Esophagus squamous epithelium (tissue), 4 donors: ENCODE results near the gene RIN2.

Experiments used
- CTCF ChIP-seq, 6 experiments: fragments of 450-650 bp in 4 of 6; fragments of 200-600 bp in 2 of 6; sonication (generic) in 2 of 6; IDR thresholded peaks; one replicate each; pipeline ENCODE4 v1.5.1; 2016 to 2019; ENCODE audit warnings: antibody characterized with exemption in 6 of 6, mild to moderate bottlenecking in 4 of 6, moderate library complexity in 4 of 6
- POLR2A ChIP-seq, 4 donors: fragments of 450-650 bp; IDR thresholded peaks; one replicate each; pipeline ENCODE4 v1.6.1; 2017; ENCODE audit warnings: antibody characterized with exemption in 4 of 4, mild to moderate bottlenecking in 4 of 4, moderate library complexity in 3 of 4

GRCh38 chr20:19779634-19780033, 21.6 kb downstream of the RIN2 start:
- TF ChIP-seq CTCF (IDR thresholded peaks at IDR 0.05) (no peak), POLR2A (IDR thresholded peaks at IDR 0.05) (no peak)
